ENCODE results near the gene ESR1.

GRCh38 chr6:151814614-151815013 lies 7.1 kb downstream of the ESR1 start:
- TF ChIP-seq CTCF (IDR thresholded peaks at IDR 0.05; ENCODE audit: low read depth, low read length, missing input control) (no peak), YY1 (IDR thresholded peaks at IDR 0.05) (no peak), SP1 (IDR thresholded peaks at IDR 0.05) (no peak), MAX (IDR thresholded peaks at IDR 0.05) (no peak), ATF3 (IDR thresholded peaks at IDR 0.05) (no peak), GABPA (IDR thresholded peaks at IDR 0.05 in 1 of 2, conservative IDR thresholded peaks at IDR 0.05 in 1 of 2) (no peak), REST (IDR thresholded peaks at IDR 0.05) (no peak), RAD21 (IDR thresholded peaks at IDR 0.05) (no peak), TAF1 (conservative IDR thresholded peaks at IDR 0.05) (no peak)
